Activated B cell treated with CpG ODN at 0.5 μM for 24 hours (primary cell): ENCODE measurements around the gene ZNF317. TPM values are rescaled to one million over a fixed set of nuclear protein-coding genes. Genes with fewer than 3 reads are reported as not detected.

Source experiments
- ATAC-seq: fragments of 200-7000 bp; cut with Tn5 transposase; one replicate; pipeline ENCODE4 v1.10.0; 2021; ENCODE audit warnings: low read depth, mild to moderate bottlenecking, moderate library complexity
- CTCF ChIA-PET: fragments of 350-600 bp; sonication (Branson Sonifier 250); formaldehyde crosslinking; loops from one replicate; lab custom pipeline; 2021; ENCODE audit warnings: antibody characterized with exemption; lab: Charles Lee
- POLR2A ChIA-PET: fragments of 350-600 bp; sonication (Branson Sonifier 250); formaldehyde crosslinking; loops from one replicate; lab custom pipeline; 2021; ENCODE audit warnings: antibody characterized with exemption; lab: Charles Lee
- DNase-seq: peaks from one replicate; pipeline ENCODE4 v3.0.0; 2022
- H3K27ac Mint-ChIP-seq: one replicate; pipeline ENCODE4 v1.8.0; 2020; ENCODE audit warnings: mixed read lengths
- H3K27me3 Mint-ChIP-seq: one replicate; pipeline ENCODE4 v1.8.0; 2021; ENCODE audit warnings: mixed read lengths
- H3K36me3 Mint-ChIP-seq: one replicate; pipeline ENCODE4 v1.8.0; 2021; ENCODE audit warnings: low read depth, mixed read lengths
- H3K4me1 Mint-ChIP-seq: one replicate; pipeline ENCODE4 v1.8.0; 2021; ENCODE audit warnings: mixed read lengths
- H3K4me3 Mint-ChIP-seq: one replicate; pipeline ENCODE4 v1.8.0; 2020; ENCODE audit warnings: mild to moderate bottlenecking, mixed read lengths
- H3K9me3 Mint-ChIP-seq: one replicate; pipeline ENCODE4 v1.8.0; 2020; ENCODE audit warnings: mixed read lengths
- CTCF ChIP-seq: fragments of 200-600 bp; IDR thresholded peaks from one replicate; pipeline ENCODE4 v1.8.0; 2022; ENCODE audit warnings: antibody characterized with exemption, mild to moderate bottlenecking
- intact Hi-C: fragments of 100-400 bp; cut with micrococcal nuclease; formaldehyde crosslinking; loops from one replicate; pipeline ENCODE4 v1.15.1; 2024
- total RNA-seq: library from RNA; stranded (reverse); gene quantifications from 2 replicates; pipeline ENCODE4 v1.2.3, GENCODE V29; 2022

Gene ZNF317
- total RNA-seq, 1 donor from 2014 or later: 65.8 TPM

- H3K4me3 Mint-ChIP-seq: no peak overlapping the region
- intact Hi-C loops: no loop called here
- CTCF ChIA-PET: no interaction called here
- no peak overlapping the region for H3K27ac Mint-ChIP-seq
- H3K9me3 Mint-ChIP-seq: no peaks in the 10 kb centered on the region
- no peak for DNase-seq
- no peak for TF ChIP-seq CTCF
- ATAC-seq: no peak
- H3K27me3 Mint-ChIP-seq: no peaks in the 10 kb centered on the region
- no peaks in the 10 kb centered on the region for H3K4me1 Mint-ChIP-seq
- POLR2A ChIA-PET: no interaction called here
- peaks cover 69% of the 10 kb centered on the region for H3K36me3 Mint-ChIP-seq
These were observed 25.1 kb downstream of the ZNF317 start for GRCh38 chr19:9165261-9165660.

GRCh38 chr19:9166846-9167245, 26.6 kb downstream of the ZNF317 start:
- ChIA-PET CTCF (no interaction called here), POLR2A (no interaction called here)
- TF ChIP-seq CTCF: no peak
- no peaks in the 10 kb centered on the region for H3K4me1 Mint-ChIP-seq
- intact Hi-C loops: no loop called here
- ATAC-seq: no peak
- no peak for DNase-seq
- H3K27me3 Mint-ChIP-seq: no peaks in the 10 kb centered on the region
- H3K4me3 Mint-ChIP-seq: no peak overlapping the region
- no peak overlapping the region for H3K27ac Mint-ChIP-seq
- peaks cover 53% of the 10 kb centered on the region for H3K36me3 Mint-ChIP-seq
- no peaks in the 10 kb centered on the region for H3K9me3 Mint-ChIP-seq

GRCh38 chr19:9171393-9171991, 31.3 kb downstream of the ZNF317 start:
- H3K27me3 Mint-ChIP-seq: no peaks in the 10 kb centered on the region
- H3K36me3 Mint-ChIP-seq: peaks cover 14% of the 10 kb centered on the region
- ChIA-PET CTCF (no interaction called here), POLR2A (no interaction called here)
- intact Hi-C loops: no loop called here
- no peaks in the 10 kb centered on the region for H3K4me1 Mint-ChIP-seq
- TF ChIP-seq CTCF: no peak
- no peak overlapping the region for H3K27ac Mint-ChIP-seq
- H3K4me3 Mint-ChIP-seq: no peak overlapping the region
- H3K9me3 Mint-ChIP-seq: no peaks in the 10 kb centered on the region
- DNase-seq (no peak), ATAC-seq (no peak)

- Mint-ChIP-seq H3K27ac (no peak overlapping the region), H3K9me3 (no peaks in the 10 kb centered on the region), H3K4me1 (no peaks in the 10 kb centered on the region), H3K36me3 (no peaks in the 10 kb centered on the region), H3K27me3 (no peaks in the 10 kb centered on the region), H3K4me3 (no peak overlapping the region)
- POLR2A ChIA-PET: no interaction called here
- intact Hi-C loops: no loop called here
- ATAC-seq: no peak
- TF ChIP-seq CTCF: no peak
- DNase-seq: no peak
- CTCF ChIA-PET: no interaction called here
These were observed 35.1 kb downstream of the ZNF317 start for GRCh38 chr19:9175326-9175725.

GRCh38 chr19:9178901-9179300, 38.7 kb downstream of the ZNF317 start, which contains the start of gene OR7D2:
Gene OR7D2, plus strand, starts transcription at chr19:9178979. Its CDS starts 6,803 bp downstream, at chr19:9185782.
- H3K4me3 Mint-ChIP-seq: no peak within 1 kb of the TSS
- intact Hi-C loops: no loop called here
- no peaks in the 10 kb centered on the region for H3K9me3 Mint-ChIP-seq
- no peak within 1 kb of the TSS for H3K27ac Mint-ChIP-seq
- DNase-seq: no peak
- CTCF ChIA-PET: no interaction called here
- no peaks in the 10 kb centered on the region for H3K36me3 Mint-ChIP-seq
- H3K4me1 Mint-ChIP-seq: no peaks in the 10 kb centered on the region
- no peak for ATAC-seq
- TF ChIP-seq CTCF: no peak
- POLR2A ChIA-PET: no interaction called here
- no peaks in the 10 kb centered on the region for H3K27me3 Mint-ChIP-seq
